Suprapubic skin (tissue), 4 donors: ENCODE results near the gene DBH. TPM values are rescaled to one million over a fixed set of nuclear protein-coding genes. Genes with fewer than 3 reads are reported as not detected.

Source experiments
- DNase-seq, 2 donors: peaks; one replicate each; pipeline ENCODE4 v3.0.0-alpha.2; 2019; ENCODE audit warnings: low spot score in 2 of 2
- H3K27ac ChIP-seq: fragments of 200-600 bp; sonication (generic); one replicate; pipeline ENCODE4 v1.5.1; 2019
- H3K27me3 ChIP-seq: fragments of 200-600 bp; sonication (generic); one replicate; pipeline ENCODE4 v1.5.1; 2019
- H3K36me3 ChIP-seq: fragments of 200-600 bp; sonication (generic); one replicate; pipeline ENCODE4 v1.5.1; 2019
- H3K4me1 ChIP-seq: fragments of 200-600 bp; sonication (generic); one replicate; pipeline ENCODE4 v1.5.1; 2019
- H3K4me3 ChIP-seq: fragments of 200-600 bp; sonication (generic); one replicate; pipeline ENCODE4 v1.5.1; 2019; ENCODE audit warnings: mild to moderate bottlenecking
- H3K9me3 ChIP-seq: fragments of 200-600 bp; sonication (generic); one replicate; pipeline ENCODE4 v1.5.1; 2019
- CTCF ChIP-seq, 2 donors: fragments of 200-600 bp in 1 of 2; fragments of 450-650 bp in 1 of 2; sonication (generic) in 1 of 2; IDR thresholded peaks; one replicate each; pipeline ENCODE4 v1.5.1; 2016 to 2019; ENCODE audit warnings: antibody characterized with exemption in 2 of 2, mild to moderate bottlenecking in 1 of 2, moderate library complexity in 1 of 2
- EP300 ChIP-seq: sonication (generic); formaldehyde crosslinking; IDR thresholded peaks from one replicate; pipeline ENCODE4 v1.6.1; 2017; ENCODE audit warnings: antibody characterized with exemption
- POLR2A ChIP-seq, 2 donors: fragments of 450-650 bp; IDR thresholded peaks; one replicate each; pipeline ENCODE4 v1.6.1; 2017; ENCODE audit warnings: antibody characterized with exemption in 2 of 2, mild to moderate bottlenecking in 2 of 2, moderate library complexity in 2 of 2
- POLR2AphosphoS5 ChIP-seq, 3 donors: sonication (generic); formaldehyde crosslinking; IDR thresholded peaks; one replicate each; pipeline ENCODE4 v1.6.1; 2017; ENCODE audit warnings: antibody characterized with exemption in 3 of 3
- WGBS: methylation state at CpG from one replicate; pipeline ENCODE4 v1.1.5; 2018; 5-methylcytosine and 5-hydroxymethylcytosine counted together
- total RNA-seq, 4 donors: library from RNA; depleted of rRNA; stranded (reverse); fragments of >200 nt; gene quantifications; one replicate each; pipeline ENCODE4 v1.1.0, GENCODE V29; 2016

The DBH gene
- total RNA-seq, 4 donors from 2014 or later, result not detected

- no peak for DNase-seq
- TF ChIP-seq EP300 (no peak), CTCF (IDR thresholded peaks at IDR 0.05) (no peak), POLR2AphosphoS5 (IDR thresholded peaks at IDR 0.05) (no peak), POLR2A (IDR thresholded peaks at IDR 0.05) (no peak)
- Histone ChIP-seq H3K27ac (no peak overlapping the region), H3K9me3 (no peaks in the 10 kb centered on the region), H3K4me3 (no peak overlapping the region), H3K4me1 (no peaks in the 10 kb centered on the region), H3K27me3 (peaks cover 19% of the 10 kb centered on the region), H3K36me3 (no peaks in the 10 kb centered on the region)
- 86% methylated on average over 17 of the region's 19 CpGs for WGBS
Measured at GRCh38 chr9:133691626-133692363, 55.6 kb downstream of the DBH start.

- no peaks in the 10 kb centered on the region for H3K36me3 ChIP-seq
- H3K9me3 ChIP-seq, result no peaks in the 10 kb centered on the region
- DNase-seq, result no peak
- H3K4me3 ChIP-seq, result no peak overlapping the region
- 94% methylated on average over 23 of the region's 25 CpGs for WGBS
- H3K27me3 ChIP-seq, result peaks cover 19% of the 10 kb centered on the region
- no peaks in the 10 kb centered on the region for H3K4me1 ChIP-seq
- no peak overlapping the region for H3K27ac ChIP-seq
- TF ChIP-seq CTCF (IDR thresholded peaks at IDR 0.05) (no peak), POLR2A (IDR thresholded peaks at IDR 0.05) (no peak)
Measured at GRCh38 chr9:133692364-133692985, 56.3 kb downstream of the DBH start.

GRCh38 chr9:133693116-133693515 lies 57.0 kb downstream of the DBH start:
- no peak for DNase-seq
- TF ChIP-seq CTCF (IDR thresholded peaks at IDR 0.05), result no peak
- TF ChIP-seq POLR2A (IDR thresholded peaks at IDR 0.05), result no peak
- no peak for TF ChIP-seq POLR2AphosphoS5 (IDR thresholded peaks at IDR 0.05)
- no peak for TF ChIP-seq EP300
- H3K9me3 ChIP-seq, result no peaks in the 10 kb centered on the region
- no peaks in the 10 kb centered on the region for H3K4me1 ChIP-seq
- no peak overlapping the region for H3K27ac ChIP-seq
- H3K36me3 ChIP-seq, result no peaks in the 10 kb centered on the region
- peaks cover 19% of the 10 kb centered on the region for H3K27me3 ChIP-seq
- no peak overlapping the region for H3K4me3 ChIP-seq
- WGBS, result 92% methylated on average over 10 of the region's 10 CpGs

- H3K4me1 ChIP-seq, result no peaks in the 10 kb centered on the region
- WGBS, result 91% methylated on average over 16 of the region's 32 CpGs
- no peak overlapping the region for H3K27ac ChIP-seq
- H3K4me3 ChIP-seq, result no peak overlapping the region
- H3K36me3 ChIP-seq, result no peaks in the 10 kb centered on the region
- no peak for DNase-seq
- TF ChIP-seq EP300 (no peak), POLR2AphosphoS5 (IDR thresholded peaks at IDR 0.05) (no peak), CTCF (IDR thresholded peaks at IDR 0.05) (no peak), POLR2A (IDR thresholded peaks at IDR 0.05) (no peak)
- H3K9me3 ChIP-seq, result no peaks in the 10 kb centered on the region
- peaks cover 19% of the 10 kb centered on the region for H3K27me3 ChIP-seq
Measured at GRCh38 chr9:133693703-133694529, 57.8 kb downstream of the DBH start.

GRCh38 chr9:133694686-133695085 lies 58.5 kb downstream of the DBH start:
- H3K27me3 ChIP-seq, result peaks cover 19% of the 10 kb centered on the region
- DNase-seq, result no peak
- 96% methylated on average over 3 of the region's 3 CpGs for WGBS
- H3K27ac ChIP-seq, result no peak overlapping the region
- H3K4me1 ChIP-seq, result no peaks in the 10 kb centered on the region
- H3K36me3 ChIP-seq, result no peaks in the 10 kb centered on the region
- no peak overlapping the region for H3K4me3 ChIP-seq
- no peak for TF ChIP-seq EP300
- no peak for TF ChIP-seq CTCF (IDR thresholded peaks at IDR 0.05)
- TF ChIP-seq POLR2A (IDR thresholded peaks at IDR 0.05), result no peak
- TF ChIP-seq POLR2AphosphoS5 (IDR thresholded peaks at IDR 0.05), result no peak
- no peaks in the 10 kb centered on the region for H3K9me3 ChIP-seq
